RWPE1 (cell line): ENCODE measurements around the gene FAAP20.

Source experiments
- CTCF ChIA-PET: fragments of 350-600 bp; sonication (Branson Sonifier 250); formaldehyde crosslinking; extraction: SDS; loops from one replicate; lab custom pipeline; 2021; lab: Yijun Ruan, JAX
- POLR2A ChIA-PET: fragments of 400-600 bp; formaldehyde crosslinking; extraction: SDS; loops from one replicate; lab custom pipeline; 2020; ENCODE audit warnings: antibody characterized with exemption; ENCODE audit not compliant: low non-redundant PET; lab: Yijun Ruan, JAX
- DNase-seq: peaks from one replicate; pipeline ENCODE4 v3.0.0; 2012; ENCODE audit warnings: low spot score
- H3K27ac ChIP-seq: fragments of 450-650 bp; 2 replicates; pipeline ENCODE4 v1.5.1; 2017
- TF ChIP-seq, protein P1 (sequence below): fragments of 450-650 bp; conservative IDR thresholded peaks from 2 replicates; pipeline ENCODE4 v1.5.1; 2017; ENCODE audit warnings: low read depth, mild to moderate bottlenecking

Gene FAAP20

DNA sequence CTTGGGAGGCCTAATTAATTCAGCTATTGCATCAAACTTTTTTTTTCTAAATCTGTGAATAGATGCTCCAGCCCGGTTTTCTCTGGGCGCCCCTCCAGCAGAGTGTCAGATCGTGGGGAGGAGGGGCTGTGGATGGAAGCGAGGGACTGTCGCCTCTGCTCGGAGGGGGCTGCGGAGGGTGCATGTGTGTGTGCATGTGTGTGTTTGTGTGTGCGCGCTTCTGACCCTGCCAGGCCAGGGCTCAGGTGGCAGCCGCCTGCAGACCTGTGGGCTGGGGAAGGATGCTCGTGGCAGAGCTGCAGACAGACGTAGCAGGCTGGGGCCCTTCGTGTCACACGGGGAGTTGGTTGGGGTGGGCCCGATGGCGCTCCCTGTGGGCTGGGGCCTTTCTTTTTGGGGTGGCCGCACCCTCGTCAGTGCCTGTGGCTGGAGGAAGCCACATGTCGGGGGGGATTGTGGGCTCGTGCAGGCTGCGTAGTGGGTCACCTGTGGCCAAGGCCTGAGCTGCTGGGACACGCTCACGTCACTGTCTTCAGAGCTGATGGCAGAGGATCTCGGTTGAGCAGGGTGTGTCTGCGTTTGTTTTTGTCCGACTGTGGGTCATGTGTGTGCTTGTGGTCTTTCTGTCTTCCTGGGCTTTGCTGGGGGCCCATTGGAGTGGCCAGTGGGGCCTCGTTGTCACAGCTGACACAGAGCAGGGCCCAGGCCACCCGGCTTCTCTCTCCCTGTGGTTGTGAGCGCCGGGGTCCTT, 36.4 kb upstream of the FAAP20 start:
- no peak for DNase-seq
- ChIA-PET CTCF (interaction anchor here (1.3 kb wide), 2 partner anchors 10 to 151 kb away, joined by 3 read pairs; no protein-coding TSS in a partner anchor), POLR2A (no interaction called here)
- H3K27ac ChIP-seq = peak overlapping the region; percentile 99
- TF ChIP-seq, protein P1, sequence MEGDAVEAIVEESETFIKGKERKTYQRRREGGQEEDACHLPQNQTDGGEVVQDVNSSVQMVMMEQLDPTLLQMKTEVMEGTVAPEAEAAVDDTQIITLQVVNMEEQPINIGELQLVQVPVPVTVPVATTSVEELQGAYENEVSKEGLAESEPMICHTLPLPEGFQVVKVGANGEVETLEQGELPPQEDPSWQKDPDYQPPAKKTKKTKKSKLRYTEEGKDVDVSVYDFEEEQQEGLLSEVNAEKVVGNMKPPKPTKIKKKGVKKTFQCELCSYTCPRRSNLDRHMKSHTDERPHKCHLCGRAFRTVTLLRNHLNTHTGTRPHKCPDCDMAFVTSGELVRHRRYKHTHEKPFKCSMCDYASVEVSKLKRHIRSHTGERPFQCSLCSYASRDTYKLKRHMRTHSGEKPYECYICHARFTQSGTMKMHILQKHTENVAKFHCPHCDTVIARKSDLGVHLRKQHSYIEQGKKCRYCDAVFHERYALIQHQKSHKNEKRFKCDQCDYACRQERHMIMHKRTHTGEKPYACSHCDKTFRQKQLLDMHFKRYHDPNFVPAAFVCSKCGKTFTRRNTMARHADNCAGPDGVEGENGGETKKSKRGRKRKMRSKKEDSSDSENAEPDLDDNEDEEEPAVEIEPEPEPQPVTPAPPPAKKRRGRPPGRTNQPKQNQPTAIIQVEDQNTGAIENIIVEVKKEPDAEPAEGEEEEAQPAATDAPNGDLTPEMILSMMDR = no peak

DNA sequence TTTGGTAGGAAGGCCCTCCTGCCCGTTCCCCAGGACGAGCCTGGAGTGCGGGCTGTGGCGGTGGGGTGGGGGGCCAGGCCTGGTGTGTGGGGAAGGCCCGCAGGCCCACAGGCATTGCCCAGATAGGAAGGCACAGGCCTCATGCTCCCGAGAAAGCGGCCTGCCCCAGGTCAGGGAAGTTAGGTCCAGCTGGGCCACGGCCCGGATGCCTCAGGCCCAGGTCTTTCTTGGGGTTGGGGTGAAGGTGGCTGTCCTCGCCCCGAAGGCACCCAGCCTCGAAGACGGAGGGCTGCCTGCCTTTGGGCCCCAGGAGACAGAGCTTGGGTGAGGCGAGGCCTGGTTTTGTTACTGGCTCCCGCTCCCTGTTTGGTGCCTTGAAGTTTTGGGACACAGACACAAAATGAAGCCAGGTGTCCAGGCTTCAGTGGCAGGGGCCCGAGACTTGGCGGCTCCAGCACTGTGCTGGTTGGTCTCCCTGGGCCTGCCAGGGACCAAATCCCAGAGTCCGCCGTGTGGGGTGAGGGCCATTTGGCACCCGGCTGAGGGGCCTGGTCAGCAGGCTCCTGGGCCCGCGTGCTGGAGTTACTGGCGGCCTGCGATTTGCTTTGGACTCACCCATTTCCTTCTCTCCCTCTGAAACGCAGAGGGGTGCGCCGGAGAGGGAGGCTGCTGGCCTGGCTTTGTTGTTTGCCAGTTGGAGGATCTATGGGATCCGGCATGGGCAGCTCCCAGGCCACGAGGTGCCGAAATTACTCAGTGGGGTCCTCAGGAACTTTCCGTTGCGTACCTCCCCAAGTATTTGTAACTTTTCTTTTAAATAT, 35.5 kb upstream of the FAAP20 start:
- ChIA-PET POLR2A (interaction anchor here (1.0 kb wide), 1 partner anchor 83 kb away, joined by 4 read pairs; no protein-coding TSS in a partner anchor), CTCF (interaction anchor here (1.3 to 2.0 kb wide), 2 partner anchors 35 to 151 kb away, joined by 3 to 9 read pairs; partner anchors contain the start of gene FAAP20)
- DNase-seq = peak; percentile 34
- H3K27ac ChIP-seq = peak overlapping the region; percentile 99
- TF ChIP-seq, protein P1 = no peak

DNA sequence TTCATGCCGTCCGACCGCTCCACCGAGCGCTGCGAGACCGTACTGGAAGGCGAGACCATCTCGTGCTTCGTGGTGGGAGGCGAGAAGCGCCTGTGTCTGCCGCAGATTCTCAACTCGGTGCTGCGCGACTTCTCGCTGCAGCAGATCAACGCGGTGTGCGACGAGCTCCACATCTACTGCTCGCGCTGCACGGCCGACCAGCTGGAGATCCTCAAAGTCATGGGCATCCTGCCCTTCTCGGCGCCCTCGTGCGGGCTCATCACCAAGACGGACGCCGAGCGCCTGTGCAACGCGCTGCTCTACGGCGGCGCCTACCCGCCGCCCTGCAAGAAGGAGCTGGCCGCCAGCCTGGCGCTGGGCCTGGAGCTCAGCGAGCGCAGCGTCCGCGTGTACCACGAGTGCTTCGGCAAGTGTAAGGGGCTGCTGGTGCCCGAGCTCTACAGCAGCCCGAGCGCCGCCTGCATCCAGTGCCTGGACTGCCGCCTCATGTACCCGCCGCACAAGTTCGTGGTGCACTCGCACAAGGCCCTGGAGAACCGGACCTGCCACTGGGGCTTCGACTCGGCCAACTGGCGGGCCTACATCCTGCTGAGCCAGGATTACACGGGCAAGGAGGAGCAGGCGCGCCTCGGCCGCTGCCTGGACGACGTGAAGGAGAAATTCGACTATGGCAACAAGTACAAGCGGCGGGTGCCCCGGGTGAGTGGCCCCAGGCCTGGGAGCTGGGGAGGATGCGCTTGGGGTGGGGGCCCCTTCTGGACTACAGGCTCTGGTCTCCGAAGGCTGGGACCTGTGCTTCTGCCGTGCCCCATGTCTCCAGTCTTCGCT, 34.7 kb upstream of the FAAP20 start:
- POLR2A ChIA-PET = interaction anchor here (1.0 kb wide), 1 partner anchor 84 kb away, joined by 4 read pairs; no protein-coding TSS in a partner anchor
- CTCF ChIA-PET = interaction anchor here (1.0 to 2.0 kb wide), 2 partner anchors 34 to 153 kb away, joined by 3 to 9 read pairs; partner anchors contain the start of gene FAAP20
- H3K27ac ChIP-seq = peak overlapping the region; percentile 99
- DNase-seq = peak; percentile 20
- TF ChIP-seq, protein P1 = no peak

DNA sequence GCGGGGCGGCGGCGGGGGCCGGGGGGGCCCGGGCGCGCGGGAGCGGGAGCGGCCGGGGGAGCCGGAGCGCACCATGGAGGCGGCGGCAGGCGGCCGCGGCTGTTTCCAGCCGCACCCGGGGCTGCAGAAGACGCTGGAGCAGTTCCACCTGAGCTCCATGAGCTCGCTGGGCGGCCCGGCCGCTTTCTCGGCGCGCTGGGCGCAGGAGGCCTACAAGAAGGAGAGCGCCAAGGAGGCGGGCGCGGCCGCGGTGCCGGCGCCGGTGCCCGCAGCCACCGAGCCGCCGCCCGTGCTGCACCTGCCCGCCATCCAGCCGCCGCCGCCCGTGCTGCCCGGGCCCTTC, 34.1 kb upstream of the FAAP20 start:
- POLR2A ChIA-PET = no interaction called here
- no peak for DNase-seq
- peak overlapping the region; percentile 99 for H3K27ac ChIP-seq
- CTCF ChIA-PET = interaction anchor here (1.0 to 2.0 kb wide), 2 partner anchors 34 to 153 kb away, joined by 3 to 9 read pairs; partner anchors contain the start of gene FAAP20
- TF ChIP-seq, protein P1 = no peak

DNA sequence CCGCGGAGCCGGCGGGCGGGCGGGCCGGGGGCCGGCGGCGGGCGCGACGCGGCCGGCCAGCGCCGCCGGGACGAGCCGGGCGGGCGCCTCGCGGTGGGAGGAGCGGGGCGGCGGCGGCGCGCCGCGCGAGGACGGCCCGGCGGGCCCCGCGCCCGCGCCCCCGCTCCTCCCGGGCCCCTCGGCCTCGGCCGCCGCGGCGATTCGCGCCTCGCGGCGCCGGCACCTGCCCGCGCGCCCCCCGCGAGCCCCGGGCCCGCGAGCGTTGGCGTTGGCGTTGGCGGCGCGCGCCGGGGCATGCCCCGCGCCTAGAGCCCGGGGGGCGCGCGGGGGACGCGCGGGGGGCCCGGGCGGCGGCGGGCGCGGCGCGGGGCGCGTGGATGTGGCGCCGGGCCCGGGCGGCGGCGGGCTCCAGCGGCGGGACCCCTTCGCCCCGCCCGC, 33.6 kb upstream of the FAAP20 start, which contains the start of gene SKI:
SKI (plus strand) TSS at position 163 of the 438 bp plus-strand sequence. CDS start 448 bp downstream, outside the sequence.
- H3K27ac ChIP-seq = peak within 1 kb of the TSS; percentile 99
- TF ChIP-seq, protein P1 = no peak
- DNase-seq = no peak
- ChIA-PET POLR2A (no interaction called here), CTCF (no interaction called here)
